Keratinocyte (primary cell): Measurements from ENCODE around the gene PTPRN2. TPM values are rescaled to one million over a fixed set of nuclear protein-coding genes. Genes with fewer than 3 reads are reported as not detected.

Experiments
- DNase-seq: peaks from one replicate; pipeline ENCODE4 v3.0.0-alpha.2; 2011; ENCODE audit warnings: low read depth, missing footprints, low spot score
- FAIRE-seq: peaks from 2 replicates; lab custom pipeline; 2011; peaks lifted over from hg19 to GRCh38; lab: Jason Lieb, UNC
- H2AFZ ChIP-seq: 2 replicates; pipeline ENCODE4 v1.6.0; 2012; ENCODE audit warnings: low read length, control low read depth, inconsistent platforms; ENCODE audit not compliant: control insufficient read depth
- H3K27ac ChIP-seq: 2 replicates; pipeline ENCODE4 v1.5.1; 2011; ENCODE audit warnings: low read length; ENCODE audit not compliant: control insufficient read depth, insufficient read depth
- H3K27me3 ChIP-seq: 3 replicates; pipeline ENCODE4 v1.6.0; 2011; ENCODE audit warnings: low read length; ENCODE audit not compliant: control insufficient read depth, insufficient read depth; ENCODE audit errors: extremely low read depth
- H3K36me3 ChIP-seq, 2 experiments: 2 replicates in 1 of 2; 3 replicates in 1 of 2; pipeline ENCODE4 v1.5.1; 2011; ENCODE audit warnings: low read length in 2 of 2, mild to moderate bottlenecking in 1 of 2; ENCODE audit not compliant: control insufficient read depth in 2 of 2, insufficient read depth in 2 of 2; ENCODE audit errors: extremely low read depth in 1 of 2
- H3K4me1 ChIP-seq: 3 replicates; pipeline ENCODE4 v1.5.1; 2011; ENCODE audit warnings: low read length; ENCODE audit not compliant: control insufficient read depth, insufficient read depth; ENCODE audit errors: extremely low read depth
- H3K4me2 ChIP-seq: 3 replicates; pipeline ENCODE4 v1.6.0; 2011; ENCODE audit warnings: low read depth, low read length; ENCODE audit not compliant: control insufficient read depth, insufficient read depth; ENCODE audit errors: extremely low read depth
- H3K4me3 ChIP-seq, 3 experiments: fragments of 200-600 bp in 1 of 3; sonication (generic) in 1 of 3; 2 replicates in 2 of 3; 3 replicates in 1 of 3; pipeline ENCODE4 v1.5.1; 2011 to 2016; ENCODE audit warnings: low read length in 3 of 3, mild to moderate bottlenecking in 3 of 3, control low read depth in 2 of 3, inconsistent platforms in 1 of 3, low read depth in 1 of 3, mixed read lengths in 1 of 3, mixed run types in 1 of 3, moderate library complexity in 1 of 3; ENCODE audit not compliant: control insufficient read depth in 2 of 3, insufficient read depth in 2 of 3; ENCODE audit errors: extremely low read depth in 1 of 3
- H3K79me2 ChIP-seq: 2 replicates; pipeline ENCODE4 v1.6.0; 2012; ENCODE audit warnings: low read length; ENCODE audit not compliant: control insufficient read depth, insufficient read depth
- H3K9ac ChIP-seq: 3 replicates; pipeline ENCODE4 v1.6.0; 2011; ENCODE audit warnings: low read length; ENCODE audit not compliant: control insufficient read depth, insufficient read depth; ENCODE audit errors: extremely low read depth
- H3K9me1 ChIP-seq: 3 replicates; pipeline ENCODE4 v1.6.0; 2011; ENCODE audit warnings: low read length; ENCODE audit not compliant: control insufficient read depth, insufficient read depth; ENCODE audit errors: extremely low read depth
- H3K9me3 ChIP-seq: 2 replicates; pipeline ENCODE4 v1.5.1; 2012; ENCODE audit warnings: low read depth, low read length; ENCODE audit not compliant: control insufficient read depth
- H4K20me1 ChIP-seq: 3 replicates; pipeline ENCODE4 v1.6.0; 2011; ENCODE audit warnings: low read length; ENCODE audit not compliant: control insufficient read depth, insufficient read depth; ENCODE audit errors: extremely low read depth
- CTCF ChIP-seq, 3 experiments: IDR thresholded peaks in 1 of 3; conservative IDR thresholded peaks in 1 of 3; optimal IDR thresholded peaks in 1 of 3; 2 replicates in 2 of 3; 3 replicates in 1 of 3; pipeline versions ENCODE3 to v1.5.1; 2011; ENCODE audit warnings: low read length in 3 of 3, mild to moderate bottlenecking in 3 of 3, moderate library complexity in 2 of 3, control low read depth in 1 of 3, inconsistent platforms in 1 of 3; ENCODE audit not compliant: insufficient read depth in 2 of 3; ENCODE audit errors: extremely low read depth in 1 of 3
- EZH2 ChIP-seq: IDR thresholded peaks from one replicate; pipeline ENCODE4 v1.6.1; 2012; ENCODE audit warnings: inconsistent platforms, mild to moderate bottlenecking, low read length, moderate library complexity
- dilution Hi-C: fragments of 300-500 bp; cut with MboI; formaldehyde crosslinking; loops from one replicate; pipeline ENCODE4 v1.7.0; 2020; ENCODE audit warnings: low sequenced_read_pairs; ENCODE audit not compliant: extremely low pct_ligation_motif_present
- polyA plus RNA-seq, 5 experiments: library from polyadenylated mRNA; depleted of rRNA in 3 of 5; stranded (reverse) in 3 of 5; stranded (forward) in 1 of 5; unstranded in 1 of 5; fragments of >200 nt; gene quantifications; 1 replicate in 1 of 5; 2 replicates in 3 of 5; 3 replicates in 1 of 5; pipeline versions ENCODE4 v1.2.1 to v1.2.3, GENCODE V29; 2011 to 2012; ENCODE audit warnings: missing spikeins in 2 of 5, low read depth in 1 of 5, low replicate concordance in 1 of 5

The PTPRN2 gene
- polyA plus RNA-seq, 1 donor (not counting 4 experiments of a cell fraction or from before 2014, with no cell fraction given) = not detected

GRCh38 chr7:158317238-158318205, 270.1 kb downstream of the PTPRN2 start:
- no peak overlapping the region for H2AFZ ChIP-seq
- DNase-seq (no peak), FAIRE-seq (no peak)
- H3K27ac ChIP-seq = no peak overlapping the region
- H3K4me3 ChIP-seq = no peak overlapping the region
- no peaks in the 10 kb centered on the region for H3K36me3 ChIP-seq
- no peaks in the 10 kb centered on the region for H3K4me1 ChIP-seq
- no peaks in the 10 kb centered on the region for H4K20me1 ChIP-seq
- H3K9me3 ChIP-seq = peaks cover 24% of the 10 kb centered on the region
- dilution Hi-C loops = no loop called here
- no peaks in the 10 kb centered on the region for H3K79me2 ChIP-seq
- H3K9me1 ChIP-seq = no peaks in the 10 kb centered on the region
- H3K9ac ChIP-seq = no peak overlapping the region
- H3K27me3 ChIP-seq = no peaks in the 10 kb centered on the region
- H3K4me2 ChIP-seq = no peak overlapping the region
- TF ChIP-seq EZH2 (no peak), CTCF (optimal IDR thresholded peaks at IDR 0.05 in 1 of 3, IDR thresholded peaks at IDR 0.05 in 1 of 3, conservative IDR thresholded peaks at IDR 0.05 in 1 of 3; ENCODE audit: extremely low read depth in 1 of 3, insufficient read depth in 2 of 3, low read length in 3 of 3) (no peak)

- no peak overlapping the region for H2AFZ ChIP-seq
- H3K9ac ChIP-seq = no peak overlapping the region
- H3K4me2 ChIP-seq = no peak overlapping the region
- FAIRE-seq (no peak), DNase-seq (no peak)
- TF ChIP-seq EZH2 (no peak), CTCF (optimal IDR thresholded peaks at IDR 0.05 in 1 of 3, IDR thresholded peaks at IDR 0.05 in 1 of 3, conservative IDR thresholded peaks at IDR 0.05 in 1 of 3; ENCODE audit: extremely low read depth in 1 of 3, insufficient read depth in 2 of 3, low read length in 3 of 3) (no peak)
- H3K27ac ChIP-seq = no peak overlapping the region
- H3K36me3 ChIP-seq = no peaks in the 10 kb centered on the region
- no peaks in the 10 kb centered on the region for H3K27me3 ChIP-seq
- H3K4me1 ChIP-seq = no peaks in the 10 kb centered on the region
- no peaks in the 10 kb centered on the region for H3K79me2 ChIP-seq
- H3K4me3 ChIP-seq = no peak overlapping the region
- peaks cover 22% of the 10 kb centered on the region for H3K9me3 ChIP-seq
- H3K9me1 ChIP-seq = no peaks in the 10 kb centered on the region
- H4K20me1 ChIP-seq = no peaks in the 10 kb centered on the region
- dilution Hi-C loops = no loop called here
Measured at GRCh38 chr7:158316466-158317031, 271.1 kb downstream of the PTPRN2 start.
